CD4-positive, alpha-beta T cell treated with Interferon gamma for 1 hour (primary cell): ENCODE data around the gene BICC1.

Experiments
- DNase-seq: peaks from one replicate; pipeline ENCODE4 v3.0.0-alpha.2; 2020

Gene BICC1

DNA sequence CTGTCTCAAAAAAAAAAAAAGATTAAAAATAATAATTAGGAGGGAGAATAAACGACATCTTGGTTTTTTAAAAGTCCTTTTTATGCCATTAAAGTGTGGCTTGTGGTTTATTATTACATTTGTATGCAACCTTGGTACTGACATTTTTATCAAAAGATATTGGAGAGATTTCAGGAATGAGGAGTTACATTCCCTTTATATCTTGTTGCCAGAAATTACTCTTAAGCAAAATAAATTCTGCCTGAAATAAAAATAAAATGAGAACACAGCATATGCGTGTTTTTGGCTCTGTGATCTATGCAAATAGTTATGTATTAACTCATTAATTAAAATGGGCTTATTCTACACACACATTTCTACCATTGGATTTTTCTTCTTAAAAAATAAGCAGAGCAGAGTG lies 202.4 kb downstream of the BICC1 start:
- DNase-seq: no peak

DNA sequence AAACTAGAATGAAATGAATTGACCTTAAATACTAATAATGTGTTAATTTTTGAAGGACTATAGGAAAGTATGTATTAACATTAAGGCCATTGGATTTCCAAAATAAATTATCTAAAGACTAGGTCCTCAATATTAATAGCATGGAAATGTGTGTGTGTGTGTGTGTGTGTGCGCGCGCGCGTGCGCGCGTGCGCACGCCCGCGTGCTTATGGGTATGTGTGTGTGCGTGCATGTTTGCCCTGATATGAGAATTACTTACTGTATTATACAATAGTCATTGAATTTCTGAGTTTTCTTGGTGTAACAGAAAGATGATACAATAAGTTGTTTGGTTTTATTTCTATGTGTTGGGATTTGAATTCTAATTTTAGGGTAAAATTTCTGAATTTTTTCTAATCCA lies 205.9 kb downstream of the BICC1 start:
- no peak for DNase-seq

DNA sequence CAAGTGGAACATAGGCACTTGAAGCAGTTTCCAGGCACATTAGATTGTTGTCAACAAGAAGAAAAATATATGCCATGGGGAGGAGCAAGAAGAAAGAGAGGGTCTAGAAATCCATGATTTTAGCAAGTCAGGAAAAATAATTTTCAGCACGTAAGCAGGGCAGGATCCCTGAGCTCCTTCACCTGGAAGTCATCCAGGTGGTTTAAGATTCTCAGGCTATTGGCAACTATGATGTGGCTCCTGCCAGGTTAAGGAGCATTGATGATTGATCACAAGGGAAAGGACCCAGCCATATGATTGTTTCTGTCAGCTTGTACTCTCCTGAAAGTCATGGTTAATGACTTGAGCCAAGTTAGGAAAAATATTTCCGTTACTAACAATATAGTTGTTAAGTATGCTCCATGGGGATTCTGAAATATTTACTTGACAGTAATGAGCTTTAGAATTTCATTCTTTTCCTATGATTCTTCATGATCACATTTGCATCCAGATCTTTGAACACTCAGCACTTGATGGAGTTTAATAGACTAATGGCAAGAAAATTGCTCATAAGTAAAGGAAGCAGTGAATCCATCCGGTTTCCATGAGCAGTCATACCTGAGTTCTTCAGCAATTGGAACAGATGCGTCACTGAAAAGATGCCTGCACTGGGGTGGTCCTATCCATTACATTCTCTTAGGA lies 209.1 kb downstream of the BICC1 start:
- no peak for DNase-seq

DNA sequence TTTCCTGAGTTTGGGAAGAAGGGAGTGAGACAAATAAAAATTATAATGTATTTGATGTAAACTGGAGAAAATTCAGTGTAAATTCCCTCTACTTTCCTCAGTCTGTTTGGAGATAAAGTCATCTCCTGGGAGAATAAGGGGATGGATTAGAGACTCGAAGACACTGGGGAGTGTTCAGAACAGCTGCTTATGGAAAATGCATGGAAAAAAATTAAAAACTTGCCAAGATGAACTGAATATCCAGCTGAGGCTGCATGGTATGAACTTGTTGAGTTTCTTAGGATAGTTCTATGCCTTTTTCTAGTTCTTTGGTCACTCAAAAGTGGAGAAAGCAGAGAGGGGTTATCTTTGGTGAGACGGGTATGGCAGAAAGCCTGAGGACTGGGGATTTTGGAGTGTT lies 210.5 kb downstream of the BICC1 start:
- DNase-seq: no peak

DNA sequence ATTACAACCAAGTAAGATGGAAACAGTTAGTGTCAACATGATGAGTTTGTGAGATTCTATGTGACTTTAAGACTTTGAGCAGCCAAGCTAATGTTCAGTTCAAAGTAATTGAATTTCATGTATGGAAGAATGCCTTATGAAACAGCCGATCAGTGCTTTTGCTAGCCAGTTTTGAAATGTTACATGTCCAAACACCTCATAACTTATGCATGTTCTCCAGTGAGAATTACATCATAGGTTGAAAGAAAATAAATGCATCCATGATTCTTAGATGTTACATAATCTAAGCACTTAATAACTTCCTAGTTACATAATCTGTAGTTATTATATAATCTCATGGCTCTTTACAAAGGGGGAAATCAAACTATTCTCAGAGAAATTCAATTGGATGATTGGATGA lies 211.3 kb downstream of the BICC1 start:
- DNase-seq: no peak

DNA sequence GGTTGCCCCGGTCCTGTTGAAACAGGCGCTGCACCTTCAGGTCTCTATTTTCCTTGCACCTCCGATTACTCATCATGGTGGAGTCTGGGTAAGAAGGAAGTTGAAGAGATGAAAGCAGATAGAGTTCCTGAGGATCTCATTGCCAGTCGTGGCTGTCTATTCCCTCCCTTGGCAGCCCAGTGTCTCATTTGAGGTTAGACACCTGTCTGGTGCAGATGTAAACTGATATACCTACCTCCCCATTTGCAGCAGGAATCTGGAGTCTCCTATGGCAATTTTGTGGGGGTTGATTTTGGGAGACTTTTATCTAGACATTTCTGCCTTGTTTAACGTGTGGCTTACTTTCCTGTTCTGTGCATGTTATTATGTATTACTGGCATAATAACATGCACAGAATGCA lies 212.1 kb downstream of the BICC1 start:
- no peak for DNase-seq

DNA sequence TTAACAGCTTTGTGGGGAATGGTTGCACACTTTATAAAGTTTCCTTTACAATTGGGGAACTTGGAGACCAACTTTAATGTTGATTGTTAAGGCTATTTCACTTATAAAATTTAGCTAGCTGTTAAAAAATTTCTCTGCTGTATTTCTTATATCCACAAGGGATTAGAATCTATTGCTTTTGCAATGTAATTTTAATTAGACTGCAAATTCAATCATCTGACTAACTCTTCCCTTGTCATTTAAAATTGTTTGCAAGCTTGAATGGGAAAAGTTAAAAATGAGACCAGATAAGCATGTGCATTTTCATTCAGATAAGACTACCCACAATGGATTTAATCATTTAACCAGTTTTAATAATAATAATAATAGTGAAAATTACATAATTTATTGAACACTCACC lies 213.2 kb downstream of the BICC1 start:
- DNase-seq: no peak

DNA sequence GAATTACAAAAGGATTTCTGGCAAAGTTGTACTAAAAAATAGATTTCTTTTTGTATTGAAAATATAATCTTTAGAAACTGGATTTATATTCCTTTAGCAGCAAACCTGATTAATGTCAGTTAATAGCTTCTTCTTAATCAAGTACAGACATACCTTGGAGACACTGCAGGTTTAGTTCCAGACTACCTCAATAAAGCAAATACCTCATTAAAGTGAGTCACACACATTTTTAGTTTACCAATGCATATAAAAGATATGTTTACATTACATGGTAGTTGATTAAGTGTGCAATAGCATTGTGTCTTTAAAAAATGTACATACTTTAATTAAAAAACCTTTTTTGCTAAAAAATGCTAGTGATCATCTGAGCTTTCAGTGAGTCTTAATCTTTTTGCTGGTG lies 215.0 kb downstream of the BICC1 start:
- DNase-seq: no peak

DNA sequence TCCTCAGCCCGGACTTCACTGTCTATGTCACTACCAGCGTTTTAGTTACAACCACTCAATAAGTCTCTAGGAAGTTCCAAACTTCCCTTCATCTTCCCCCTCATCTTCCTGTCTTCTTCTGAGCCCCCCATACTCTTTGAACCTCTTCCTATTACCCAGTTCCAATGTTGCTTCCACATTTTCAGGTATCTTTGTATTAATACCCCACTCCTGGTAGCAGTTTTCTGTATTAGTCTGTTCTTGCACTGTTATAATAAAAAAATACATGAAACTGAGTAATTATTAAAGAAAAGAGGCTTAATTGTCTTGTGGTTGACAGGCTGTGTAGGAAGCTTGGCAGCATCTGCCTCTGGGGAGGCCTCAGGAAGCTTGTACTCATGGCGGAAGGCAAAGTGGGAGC lies 218.6 kb downstream of the BICC1 start:
- DNase-seq: no peak

DNA sequence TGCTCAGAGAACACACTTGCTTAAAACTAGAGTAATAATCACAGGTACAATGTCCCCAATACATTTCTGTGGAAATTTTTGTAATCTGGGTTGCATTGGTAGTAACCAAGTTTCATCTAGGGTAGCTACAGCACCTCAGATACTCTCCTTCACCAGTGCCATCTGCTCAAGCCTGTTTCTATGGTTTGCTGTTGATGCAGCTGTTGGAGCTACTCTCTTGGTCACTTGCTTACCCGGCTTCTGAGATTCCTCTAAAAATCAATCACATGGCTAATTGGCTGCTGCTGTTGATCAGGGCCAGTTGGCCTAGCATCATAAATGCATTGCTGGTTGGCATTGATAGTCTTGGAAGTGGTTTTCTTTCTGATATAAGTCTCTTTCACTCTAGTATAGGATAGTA lies 220.8 kb downstream of the BICC1 start:
- no peak for DNase-seq

DNA sequence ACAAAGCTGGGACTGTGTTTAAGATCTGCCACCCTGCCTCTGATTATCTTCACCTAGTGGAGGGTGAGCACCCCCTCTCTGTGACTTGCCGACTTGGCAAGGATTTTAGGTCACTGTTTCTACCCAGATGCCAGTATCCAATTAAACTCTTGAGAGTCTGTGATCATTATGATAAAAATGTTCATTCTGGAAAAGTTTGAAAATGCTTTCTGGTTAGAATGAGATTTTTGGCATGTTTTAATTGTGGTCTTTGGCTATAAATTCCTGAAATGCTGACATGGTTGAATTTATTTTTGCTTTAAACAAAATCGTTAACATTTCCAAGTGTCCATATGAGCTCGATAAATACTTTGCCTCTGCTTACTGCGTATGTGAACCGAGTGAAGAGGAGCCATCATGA lies 221.4 kb downstream of the BICC1 start:
- DNase-seq: no peak

DNA sequence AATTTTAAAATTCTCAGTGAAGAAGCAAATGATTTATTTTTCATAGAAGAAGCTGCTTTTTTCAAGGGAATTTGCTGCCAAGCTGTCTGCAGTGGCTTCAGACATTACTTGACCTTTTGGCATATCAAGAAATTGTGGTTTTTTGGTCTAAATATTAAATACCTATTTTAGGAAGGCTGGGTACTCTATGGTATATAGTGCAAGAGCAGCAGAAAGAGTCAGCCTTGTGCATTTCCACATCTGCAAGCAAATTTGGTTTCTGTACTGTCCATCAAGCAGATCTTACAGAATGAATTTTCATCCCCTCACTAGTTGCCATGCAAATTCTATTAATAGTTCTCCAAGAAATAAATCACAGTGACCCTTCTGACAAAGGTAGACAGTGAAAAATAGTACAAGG lies 222.0 kb downstream of the BICC1 start:
- DNase-seq: no peak

DNA sequence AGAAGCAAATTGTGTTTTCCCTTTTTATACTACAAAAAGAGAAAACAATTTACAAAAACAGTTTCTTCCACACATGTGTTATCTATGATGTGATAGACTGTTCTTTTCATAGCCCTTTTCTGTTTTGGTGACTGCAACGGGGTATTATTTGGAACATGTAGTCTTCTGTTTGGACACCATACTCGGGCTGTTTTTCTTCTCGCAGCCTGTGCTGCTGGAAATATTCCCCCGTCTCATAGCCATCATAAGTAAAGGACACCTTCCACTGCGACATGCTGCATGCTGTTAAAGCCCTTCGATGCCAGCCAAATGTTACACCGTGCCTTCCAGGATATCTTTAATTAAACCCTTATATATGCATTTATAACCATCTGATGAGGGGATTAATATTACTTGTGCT lies 222.4 kb downstream of the BICC1 start:
- DNase-seq: no peak

DNA sequence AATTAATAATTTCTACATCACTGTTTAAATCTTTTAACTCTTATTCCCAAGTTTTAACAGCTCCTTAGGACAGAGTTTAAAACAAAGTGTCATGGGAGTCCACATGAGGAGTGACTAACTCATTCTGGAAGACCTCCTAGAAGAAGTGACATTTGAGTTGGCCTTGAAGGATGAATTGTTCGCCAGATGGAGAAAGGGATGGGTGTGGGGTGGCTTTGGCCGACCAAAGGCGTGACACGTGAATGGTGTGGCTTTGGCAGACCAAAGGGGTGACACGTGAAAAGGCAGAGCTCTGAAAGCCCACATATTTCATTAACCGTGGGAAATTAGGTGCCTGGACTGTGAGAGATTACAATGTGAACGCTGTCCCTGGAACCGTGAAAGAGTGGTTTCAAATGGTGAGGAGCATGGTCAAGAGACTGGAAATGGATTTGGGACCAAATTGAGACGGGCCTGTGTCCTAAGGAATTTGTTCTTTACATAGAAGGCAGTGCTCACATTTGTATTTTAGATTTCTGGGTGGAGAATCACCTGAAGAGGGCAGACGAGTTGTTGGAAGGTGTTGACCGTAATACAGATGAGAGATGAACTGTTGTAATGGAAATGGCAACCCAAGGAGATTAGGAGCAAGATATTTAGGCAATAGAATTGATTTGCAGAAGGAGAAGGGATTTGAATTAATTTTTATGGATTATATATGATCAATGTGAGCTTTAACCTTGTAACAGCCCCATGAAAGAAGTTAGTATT lies 228.1 kb downstream of the BICC1 start:
- no peak for DNase-seq

DNA sequence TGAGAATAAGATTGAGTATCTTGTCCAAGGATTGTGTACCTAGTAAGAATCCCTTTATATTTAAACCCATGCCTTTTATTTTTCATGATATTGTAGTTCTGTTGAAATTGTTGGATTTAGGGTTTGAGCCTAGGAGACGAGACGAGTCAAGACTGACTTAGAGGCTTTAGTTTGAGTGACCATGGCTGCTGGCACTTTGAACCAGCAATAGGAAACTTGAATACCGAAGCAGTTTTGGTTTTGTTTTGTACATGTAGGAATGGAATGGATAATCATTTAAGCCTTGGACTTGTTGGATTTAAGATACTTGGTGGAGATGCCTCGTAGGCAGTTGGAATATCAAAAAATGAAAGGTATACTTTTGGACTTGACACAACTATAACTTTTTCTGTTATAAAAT lies 229.0 kb downstream of the BICC1 start:
- DNase-seq: no peak

DNA sequence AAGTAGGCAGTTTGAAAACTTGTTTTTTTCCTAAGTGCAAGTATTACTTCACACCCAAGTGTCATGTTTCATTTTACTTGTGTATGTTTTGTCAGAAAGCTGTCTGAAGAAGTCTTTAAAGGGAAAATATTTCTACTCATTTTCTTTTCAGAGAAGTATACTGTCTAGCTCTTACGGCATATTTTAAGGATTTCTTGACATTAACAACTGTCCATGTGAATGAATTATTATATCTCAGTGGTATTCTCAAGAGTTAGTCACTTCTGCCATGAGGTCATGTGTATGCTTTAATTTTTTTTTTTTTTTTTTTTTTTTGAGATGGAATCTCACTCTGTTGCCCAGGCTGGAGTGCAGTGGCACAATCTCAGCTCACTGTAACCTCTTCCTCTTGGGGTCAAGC lies 229.5 kb downstream of the BICC1 start:
- DNase-seq: no peak

DNA sequence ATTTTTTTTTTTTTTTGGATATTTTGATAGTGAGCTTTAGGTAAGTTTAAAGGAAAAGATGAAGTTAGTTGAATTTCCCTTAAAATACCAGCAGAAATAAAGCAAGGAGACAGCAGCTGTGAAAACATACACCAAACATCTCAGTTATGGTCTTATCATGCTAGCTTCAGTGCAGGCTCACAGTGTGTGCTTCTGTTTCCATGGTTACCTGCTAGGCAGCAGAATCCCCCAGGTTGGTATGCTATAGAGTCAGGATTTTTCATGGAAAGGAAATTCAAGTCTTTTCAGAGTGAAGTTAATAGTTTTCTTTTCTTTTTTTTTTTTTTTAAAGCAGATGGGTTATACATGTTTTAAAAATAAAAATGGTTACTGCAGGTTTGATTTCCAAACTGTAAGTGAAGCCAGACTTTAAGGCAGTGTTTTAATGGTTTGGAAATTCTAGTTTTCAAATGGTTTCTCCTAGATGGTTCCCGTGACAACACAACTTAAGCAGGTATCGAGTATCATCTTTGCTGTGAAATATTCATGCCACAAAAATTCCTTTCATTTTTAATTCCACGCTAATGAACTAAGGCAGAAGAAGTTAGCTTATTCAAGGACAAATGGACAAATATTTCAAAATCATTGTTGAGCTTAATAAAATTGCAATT lies 230.9 kb downstream of the BICC1 start:
- no peak for DNase-seq

DNA sequence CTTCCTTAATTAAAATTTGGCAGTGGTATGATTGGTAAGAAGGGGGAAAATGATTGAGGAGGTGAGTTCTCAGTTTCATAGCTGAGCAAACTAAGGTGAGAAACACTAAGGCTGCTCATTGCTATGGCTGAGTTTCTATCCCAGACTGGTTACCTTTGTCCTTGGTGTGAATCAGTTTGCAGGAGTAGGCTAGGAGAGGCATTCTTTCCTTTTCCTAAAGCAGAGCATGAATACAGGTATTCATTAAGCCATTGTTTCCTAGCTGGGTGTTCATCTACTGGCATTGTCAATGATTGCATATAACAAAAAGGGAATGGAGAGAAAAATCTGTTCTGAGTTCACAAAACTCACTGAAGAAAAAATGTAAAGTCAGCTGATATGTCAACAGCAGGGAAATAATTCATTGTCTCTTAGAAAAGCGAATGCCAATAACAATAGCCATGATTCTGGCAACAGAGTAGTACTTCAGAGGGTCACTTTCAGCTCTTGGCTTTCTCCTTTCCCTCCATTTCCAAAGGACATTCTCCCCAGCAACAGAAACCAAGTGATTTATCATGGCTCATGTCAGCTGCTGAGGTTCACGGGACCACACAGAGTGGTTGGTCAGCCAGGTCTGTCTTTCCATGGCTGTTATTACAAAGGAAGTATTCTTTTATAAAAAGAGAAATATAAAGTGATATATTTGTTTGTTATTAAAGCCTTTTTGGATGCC lies 234.0 kb downstream of the BICC1 start:
- DNase-seq: no peak

DNA sequence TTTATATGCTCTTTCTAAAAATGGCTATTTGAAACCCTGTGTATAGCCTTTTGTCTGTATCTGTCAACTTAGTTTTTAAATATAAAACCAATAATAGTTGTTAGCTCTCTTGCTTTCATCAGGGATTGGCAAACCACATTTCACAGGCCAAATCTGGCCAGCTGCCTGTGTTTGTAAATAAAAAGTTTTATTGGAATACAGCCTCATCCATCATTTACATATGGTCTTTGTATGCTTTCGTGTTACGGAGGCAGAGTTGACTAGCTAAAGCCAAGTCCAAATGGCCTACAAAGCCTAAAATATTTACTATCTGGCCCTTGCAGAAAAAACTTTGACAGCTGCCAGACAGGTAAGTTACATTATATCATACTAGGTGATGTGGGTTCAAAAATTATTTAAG lies 235.0 kb downstream of the BICC1 start:
- DNase-seq: no peak

DNA sequence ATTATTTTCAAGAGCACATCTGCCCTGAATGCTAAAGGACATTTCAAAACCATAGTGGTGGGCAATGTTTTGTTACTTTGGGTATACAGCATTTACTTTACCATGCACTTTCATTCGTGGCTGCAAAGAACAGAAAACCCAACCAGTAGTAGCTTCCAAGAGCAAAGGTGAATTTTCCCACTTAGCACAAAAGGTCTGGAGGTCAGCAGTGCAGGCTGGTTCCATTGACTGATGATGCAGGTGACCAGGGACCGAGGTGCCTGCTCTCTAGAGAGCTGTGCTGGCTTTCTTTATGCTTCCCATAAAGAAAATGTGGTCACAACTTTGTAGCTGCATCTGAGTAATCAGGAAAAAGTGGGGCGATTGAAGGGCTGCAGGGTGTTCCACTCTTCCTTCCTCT lies 240.0 kb downstream of the BICC1 start:
- DNase-seq: no peak

DNA sequence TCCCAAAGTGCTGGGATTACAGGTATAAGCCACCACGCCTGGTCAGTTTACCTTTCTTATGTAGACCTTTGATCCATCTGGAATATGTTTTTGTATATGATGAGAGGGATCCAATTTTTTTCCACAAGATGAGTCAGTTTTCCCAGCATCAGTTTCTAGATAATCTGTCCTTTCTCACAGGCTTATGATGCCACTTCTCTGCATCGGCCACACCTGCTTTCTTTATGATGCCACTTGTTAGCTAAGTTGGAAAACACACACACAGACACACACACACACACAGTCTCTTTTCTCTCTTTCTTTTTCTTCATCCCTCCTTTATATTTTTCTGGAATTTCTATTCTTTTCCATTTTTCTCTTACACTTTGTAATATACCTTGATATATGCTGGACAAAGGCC lies 240.8 kb downstream of the BICC1 start:
- no peak for DNase-seq

DNA sequence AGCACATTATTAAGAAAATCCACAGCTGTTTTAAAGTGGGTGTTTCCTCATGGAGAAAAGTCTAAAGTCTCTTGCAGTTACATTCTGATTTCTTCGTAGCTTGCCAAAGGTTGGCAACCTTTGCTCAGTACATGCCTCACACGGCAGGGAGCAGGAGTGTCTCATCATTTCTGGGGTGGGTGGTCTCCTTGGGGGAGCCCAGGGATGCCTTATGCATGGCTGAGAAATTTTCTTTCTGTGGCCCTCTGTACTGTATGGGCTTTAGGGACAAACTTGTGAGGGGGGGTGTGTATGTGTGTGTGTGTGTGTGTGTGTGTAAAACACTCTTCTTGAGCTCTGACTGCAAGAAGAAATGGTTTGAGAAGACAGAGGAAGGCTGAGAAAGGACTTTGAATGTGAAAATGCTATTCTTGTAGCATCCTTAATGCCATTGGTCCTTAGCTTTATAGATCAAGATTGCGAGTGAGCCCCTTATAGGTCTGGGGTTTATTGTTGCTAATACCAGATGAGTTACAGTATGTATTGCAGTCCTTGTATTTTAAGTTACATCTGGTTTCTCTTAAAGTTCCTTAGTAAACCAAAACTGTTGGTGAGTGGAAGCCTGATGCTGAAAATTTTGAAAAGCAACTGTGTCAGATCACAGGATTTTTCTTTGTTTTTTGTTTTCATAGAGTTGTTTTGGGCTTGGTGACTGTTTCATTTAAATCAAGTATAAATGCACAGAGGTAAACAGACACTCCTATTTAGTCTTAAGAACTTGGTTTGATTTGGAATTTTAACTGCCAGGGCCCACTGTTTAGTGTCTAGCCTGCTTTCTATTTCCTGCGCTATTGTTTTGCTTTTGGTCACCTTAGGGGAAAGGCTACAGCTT lies 242.0 kb downstream of the BICC1 start:
- DNase-seq: no peak

DNA sequence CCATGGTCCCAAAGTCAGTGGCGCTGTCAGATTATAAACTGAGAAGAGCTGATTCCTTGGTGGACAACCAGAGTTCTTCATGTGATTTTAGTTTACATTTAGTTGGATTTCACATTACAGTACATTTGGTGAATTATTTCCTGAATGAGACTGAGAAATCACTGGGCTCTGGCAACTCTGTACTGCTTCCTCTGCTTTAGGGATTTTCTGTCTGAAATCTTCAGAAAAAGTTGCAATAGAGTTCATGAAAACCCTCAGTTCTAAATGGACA lies 242.6 kb downstream of the BICC1 start:
- DNase-seq: no peak
